Stromal cell of bone marrow (primary cell): ENCODE results near the gene ADCY1.
"Not testable (repeated sequence)": the region's sequence is repeated elsewhere in the genome, so short reads cannot be mapped to it uniquely, and the experiment has no call there.

Source experiments
- DNase-seq: peaks from one replicate; pipeline ENCODE4 v3.0.0-alpha.2; 2012; ENCODE audit warnings: low read depth

Gene ADCY1

GRCh38 chr7:45712872-45713668 lies 138.9 kb downstream of the ADCY1 start:
- DNase-seq: no peak

- no peak for DNase-seq
These were observed 139.7 kb downstream of the ADCY1 start for GRCh38 chr7:45713669-45714520.

GRCh38 chr7:45714521-45714820 lies 140.3 kb downstream of the ADCY1 start:
- no peak for DNase-seq

GRCh38 chr7:45715471-45716352 lies 141.5 kb downstream of the ADCY1 start:
- DNase-seq: no peak

- DNase-seq: no peak
These were observed 142.4 kb downstream of the ADCY1 start for GRCh38 chr7:45716380-45717203.

GRCh38 chr7:45717537-45718235 lies 143.5 kb downstream of the ADCY1 start:
- no peak for DNase-seq

- no peak for DNase-seq
These were observed 144.5 kb downstream of the ADCY1 start for GRCh38 chr7:45718464-45719330.

- no peak for DNase-seq
These were observed 146.8 kb downstream of the ADCY1 start for GRCh38 chr7:45720989-45721388.

- DNase-seq: no peak
These were observed 147.8 kb downstream of the ADCY1 start for GRCh38 chr7:45721686-45722598.

GRCh38 chr7:45725231-45725630 lies 151.1 kb downstream of the ADCY1 start:
- not testable (repeated sequence) for DNase-seq

GRCh38 chr7:45726883-45727282 lies 152.7 kb downstream of the ADCY1 start:
- no peak for DNase-seq

GRCh38 chr7:45731692-45732443 lies 157.7 kb downstream of the ADCY1 start:
- DNase-seq: peak; percentile 82

- DNase-seq: not testable (repeated sequence)
These were observed 164.8 kb downstream of the ADCY1 start for GRCh38 chr7:45738920-45739319.

GRCh38 chr7:45740573-45740972 lies 166.4 kb downstream of the ADCY1 start:
- DNase-seq: not testable (repeated sequence)

- not testable (repeated sequence) for DNase-seq
These were observed 174.8 kb downstream of the ADCY1 start for GRCh38 chr7:45748976-45749375.

- not testable (repeated sequence) for DNase-seq
These were observed 177.2 kb downstream of the ADCY1 start for GRCh38 chr7:45751352-45751751.

GRCh38 chr7:45756333-45756732 lies 182.2 kb downstream of the ADCY1 start:
- DNase-seq: not testable (repeated sequence)

GRCh38 chr7:45756757-45757156 lies 182.6 kb downstream of the ADCY1 start:
- not testable (repeated sequence) for DNase-seq
